WTC11 (cell line): ENCODE measurements around the gene SAMM50. TPM values are rescaled to one million over a fixed set of nuclear protein-coding genes. Genes with fewer than 3 reads are reported as not detected.
A peak's percentile ranks its signal among the peaks of the same experiment; 100 is the strongest.

Source experiments
- ATAC-seq: fragments of 200-7000 bp; cut with Tn5 transposase; 2 replicates; pipeline ENCODE4 v1.10.0; 2021; ENCODE audit warnings: mild to moderate bottlenecking, moderate library complexity
- CTCF ChIA-PET: fragments of 300-600 bp; sonication (Branson Sonifier 250); formaldehyde crosslinking; loops from one replicate; lab custom pipeline; 2021; ENCODE audit warnings: antibody characterized with exemption; lab: Charles Lee
- POLR2A ChIA-PET: fragments of 350-600 bp; sonication (Branson Sonifier 250); formaldehyde crosslinking; loops from one replicate; lab custom pipeline; 2021; ENCODE audit warnings: antibody characterized with exemption; lab: Charles Lee
- DNase-seq: peaks from one replicate; pipeline ENCODE4 v3.0.0; 2021; ENCODE audit warnings: low spot score
- H3K27ac Mint-ChIP-seq: 2 replicates; pipeline ENCODE4 v1.8.0; 2021; ENCODE audit warnings: mixed read lengths
- H3K27me3 Mint-ChIP-seq: 2 replicates; pipeline ENCODE4 v1.8.0; 2021; ENCODE audit warnings: low read depth, mild to moderate bottlenecking, moderate library complexity, mixed read lengths
- H3K36me3 Mint-ChIP-seq: 2 replicates; pipeline ENCODE4 v1.8.0; 2021; ENCODE audit warnings: mixed read lengths
- H3K4me1 Mint-ChIP-seq: 2 replicates; pipeline ENCODE4 v1.8.0; 2022; ENCODE audit warnings: mixed read lengths
- H3K4me3 Mint-ChIP-seq: 2 replicates; pipeline ENCODE4 v1.8.0; 2021; ENCODE audit warnings: mild to moderate bottlenecking, moderate library complexity, mixed read lengths
- H3K9me3 Mint-ChIP-seq: 2 replicates; pipeline ENCODE4 v1.8.0; 2021; ENCODE audit warnings: mixed read lengths
- CREB1 ChIP-seq: sonication (generic); formaldehyde crosslinking; IDR thresholded peaks from 2 replicates; pipeline ENCODE4 v1.8.0; 2023; ENCODE audit warnings: mild to moderate bottlenecking, missing genetic modification reagents
- RORB ChIP-seq: fragments of 250-450 bp; sonication (Bioruptor Pico); IDR thresholded peaks from 2 replicates; pipeline ENCODE4 v1.9.0; 2021; ENCODE audit warnings: mild to moderate bottlenecking
- SP1 ChIP-seq: sonication (generic); formaldehyde crosslinking; conservative IDR thresholded peaks from 2 replicates; pipeline ENCODE4 v1.8.1; 2022; ENCODE audit warnings: missing genetic modification reagents
- ZNF671 ChIP-seq: fragments of 250-450 bp; sonication (Bioruptor Pico); IDR thresholded peaks from 2 replicates; pipeline ENCODE4 v1.8.0; 2021; ENCODE audit warnings: mild to moderate bottlenecking
- total RNA-seq: library from RNA; stranded (reverse); gene quantifications from 3 replicates; pipeline ENCODE4 v1.2.3, GENCODE V29; 2021
- TF ChIP-seq, protein P1 (sequence below): fragments of 200-600 bp; IDR thresholded peaks from 2 replicates; pipeline ENCODE4 v1.8.0; 2022; ENCODE audit warnings: antibody characterized with exemption
- TF ChIP-seq, protein P2 (sequence below): sonication (generic); formaldehyde crosslinking; conservative IDR thresholded peaks from 2 replicates; pipeline ENCODE4 v1.8.1; 2022; ENCODE audit warnings: mild to moderate bottlenecking, missing genetic modification reagents
- TF ChIP-seq, protein P3 (sequence below): fragments of 250-450 bp; sonication (Bioruptor Pico); IDR thresholded peaks from 2 replicates; pipeline ENCODE4 v1.9.0; 2021; ENCODE audit warnings: mild to moderate bottlenecking, borderline replicate concordance
- TF ChIP-seq, protein P4 (sequence below): sonication (generic); formaldehyde crosslinking; IDR thresholded peaks from 2 replicates; pipeline ENCODE4 v1.8.1; 2022; ENCODE audit warnings: low read depth, mild to moderate bottlenecking, moderate library complexity, missing genetic modification reagents, borderline replicate concordance

SAMM50 gene
- total RNA-seq, 1 experiment from 2014 or later = 72.1 TPM

DNA sequence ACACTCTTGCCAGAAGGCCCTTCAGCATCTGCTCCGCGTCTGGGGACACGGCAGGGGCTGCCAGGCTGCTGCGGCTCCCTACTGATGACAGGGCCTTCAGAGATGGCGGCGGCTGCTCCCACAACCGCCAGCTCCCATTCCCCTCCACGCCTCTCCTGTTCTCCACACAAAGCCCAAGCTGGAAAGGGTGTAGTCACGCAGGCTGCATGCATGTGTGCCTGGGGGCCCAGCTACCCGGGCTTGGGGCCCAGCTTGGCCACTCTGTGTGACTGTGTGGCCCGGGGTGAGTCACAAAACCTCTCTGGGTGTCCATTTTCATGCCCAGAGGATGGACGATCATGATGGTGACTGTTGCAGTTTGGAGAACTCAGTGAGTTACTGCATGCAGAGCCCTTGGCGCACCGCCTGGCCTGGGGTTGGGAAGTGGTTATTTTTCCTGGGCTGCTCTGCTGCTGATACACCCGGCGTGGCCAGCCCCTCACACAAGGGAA lies 37.1 kb downstream of the SAMM50 start (continued):
- TF ChIP-seq, protein P1, sequence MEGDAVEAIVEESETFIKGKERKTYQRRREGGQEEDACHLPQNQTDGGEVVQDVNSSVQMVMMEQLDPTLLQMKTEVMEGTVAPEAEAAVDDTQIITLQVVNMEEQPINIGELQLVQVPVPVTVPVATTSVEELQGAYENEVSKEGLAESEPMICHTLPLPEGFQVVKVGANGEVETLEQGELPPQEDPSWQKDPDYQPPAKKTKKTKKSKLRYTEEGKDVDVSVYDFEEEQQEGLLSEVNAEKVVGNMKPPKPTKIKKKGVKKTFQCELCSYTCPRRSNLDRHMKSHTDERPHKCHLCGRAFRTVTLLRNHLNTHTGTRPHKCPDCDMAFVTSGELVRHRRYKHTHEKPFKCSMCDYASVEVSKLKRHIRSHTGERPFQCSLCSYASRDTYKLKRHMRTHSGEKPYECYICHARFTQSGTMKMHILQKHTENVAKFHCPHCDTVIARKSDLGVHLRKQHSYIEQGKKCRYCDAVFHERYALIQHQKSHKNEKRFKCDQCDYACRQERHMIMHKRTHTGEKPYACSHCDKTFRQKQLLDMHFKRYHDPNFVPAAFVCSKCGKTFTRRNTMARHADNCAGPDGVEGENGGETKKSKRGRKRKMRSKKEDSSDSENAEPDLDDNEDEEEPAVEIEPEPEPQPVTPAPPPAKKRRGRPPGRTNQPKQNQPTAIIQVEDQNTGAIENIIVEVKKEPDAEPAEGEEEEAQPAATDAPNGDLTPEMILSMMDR = no peak
- TF ChIP-seq, protein P2, sequence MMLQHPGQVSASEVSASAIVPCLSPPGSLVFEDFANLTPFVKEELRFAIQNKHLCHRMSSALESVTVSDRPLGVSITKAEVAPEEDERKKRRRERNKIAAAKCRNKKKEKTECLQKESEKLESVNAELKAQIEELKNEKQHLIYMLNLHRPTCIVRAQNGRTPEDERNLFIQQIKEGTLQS = no peak
- TF ChIP-seq RORB (CRISPR knock-in tag) = no peak
- TF ChIP-seq, protein P3, sequence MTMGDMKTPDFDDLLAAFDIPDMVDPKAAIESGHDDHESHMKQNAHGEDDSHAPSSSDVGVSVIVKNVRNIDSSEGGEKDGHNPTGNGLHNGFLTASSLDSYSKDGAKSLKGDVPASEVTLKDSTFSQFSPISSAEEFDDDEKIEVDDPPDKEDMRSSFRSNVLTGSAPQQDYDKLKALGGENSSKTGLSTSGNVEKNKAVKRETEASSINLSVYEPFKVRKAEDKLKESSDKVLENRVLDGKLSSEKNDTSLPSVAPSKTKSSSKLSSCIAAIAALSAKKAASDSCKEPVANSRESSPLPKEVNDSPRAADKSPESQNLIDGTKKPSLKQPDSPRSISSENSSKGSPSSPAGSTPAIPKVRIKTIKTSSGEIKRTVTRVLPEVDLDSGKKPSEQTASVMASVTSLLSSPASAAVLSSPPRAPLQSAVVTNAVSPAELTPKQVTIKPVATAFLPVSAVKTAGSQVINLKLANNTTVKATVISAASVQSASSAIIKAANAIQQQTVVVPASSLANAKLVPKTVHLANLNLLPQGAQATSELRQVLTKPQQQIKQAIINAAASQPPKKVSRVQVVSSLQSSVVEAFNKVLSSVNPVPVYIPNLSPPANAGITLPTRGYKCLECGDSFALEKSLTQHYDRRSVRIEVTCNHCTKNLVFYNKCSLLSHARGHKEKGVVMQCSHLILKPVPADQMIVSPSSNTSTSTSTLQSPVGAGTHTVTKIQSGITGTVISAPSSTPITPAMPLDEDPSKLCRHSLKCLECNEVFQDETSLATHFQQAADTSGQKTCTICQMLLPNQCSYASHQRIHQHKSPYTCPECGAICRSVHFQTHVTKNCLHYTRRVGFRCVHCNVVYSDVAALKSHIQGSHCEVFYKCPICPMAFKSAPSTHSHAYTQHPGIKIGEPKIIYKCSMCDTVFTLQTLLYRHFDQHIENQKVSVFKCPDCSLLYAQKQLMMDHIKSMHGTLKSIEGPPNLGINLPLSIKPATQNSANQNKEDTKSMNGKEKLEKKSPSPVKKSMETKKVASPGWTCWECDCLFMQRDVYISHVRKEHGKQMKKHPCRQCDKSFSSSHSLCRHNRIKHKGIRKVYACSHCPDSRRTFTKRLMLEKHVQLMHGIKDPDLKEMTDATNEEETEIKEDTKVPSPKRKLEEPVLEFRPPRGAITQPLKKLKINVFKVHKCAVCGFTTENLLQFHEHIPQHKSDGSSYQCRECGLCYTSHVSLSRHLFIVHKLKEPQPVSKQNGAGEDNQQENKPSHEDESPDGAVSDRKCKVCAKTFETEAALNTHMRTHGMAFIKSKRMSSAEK (CRISPR knock-in tag) = no peak

DNA sequence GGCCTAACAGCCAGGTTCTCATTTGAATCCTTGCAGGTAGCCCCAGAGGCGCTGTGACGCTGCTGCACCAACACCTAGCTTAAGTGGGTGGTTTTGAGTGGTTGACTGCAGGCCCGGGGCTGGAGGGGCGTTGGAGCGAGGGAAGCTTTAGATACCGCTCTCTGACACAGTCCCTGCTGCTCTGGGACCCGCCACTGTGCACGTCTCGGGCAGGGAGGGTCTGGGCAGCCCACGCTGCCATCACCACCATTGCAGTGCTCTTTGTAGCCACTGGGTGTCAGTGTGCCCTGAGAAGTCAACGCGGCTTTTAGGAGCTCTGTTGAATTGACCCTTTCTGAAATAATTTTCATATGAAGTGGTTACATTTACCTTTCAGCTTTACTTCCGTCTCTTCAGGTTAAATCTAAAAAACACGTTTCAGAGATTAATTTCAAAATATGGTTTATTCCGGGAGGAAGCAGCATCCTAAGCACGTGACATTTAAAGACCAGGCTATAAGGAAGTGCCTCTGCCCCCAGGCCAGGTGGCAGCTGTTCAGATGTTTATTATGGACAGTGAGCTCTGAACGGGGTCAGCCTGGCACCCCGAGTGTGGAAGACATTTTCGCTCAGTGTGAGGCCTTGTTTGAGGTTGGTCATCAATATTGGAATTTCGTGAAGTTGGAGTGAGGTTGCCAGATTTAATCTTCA lies 38.0 kb downstream of the SAMM50 start:
- ChIA-PET POLR2A (interaction anchor here (0.5 kb wide), 2 partner anchors 59 to 95 kb away, joined by 3 to 4 read pairs; no protein-coding TSS in a partner anchor), CTCF (interaction anchor here (0.5 to 3.1 kb wide), 89 partner anchors 9 to 763 kb away, joined by 3 to 80 read pairs (median 4); partner anchors contain the start of genes PARVB and SAMM50)
- Mint-ChIP-seq H3K36me3 (peaks cover 68% of the 10 kb centered on the region), H3K4me3 (no peak overlapping the region), H3K27me3 (no peaks in the 10 kb centered on the region), H3K27ac (no peak overlapping the region), H3K4me1 (no peaks in the 10 kb centered on the region), H3K9me3 (no peaks in the 10 kb centered on the region)
- no peak for TF ChIP-seq RORB (CRISPR knock-in tag)
- TF ChIP-seq, protein P1 = peak; percentile 93
- ATAC-seq (peak; percentile 97), DNase-seq (peak; percentile 78)

DNA sequence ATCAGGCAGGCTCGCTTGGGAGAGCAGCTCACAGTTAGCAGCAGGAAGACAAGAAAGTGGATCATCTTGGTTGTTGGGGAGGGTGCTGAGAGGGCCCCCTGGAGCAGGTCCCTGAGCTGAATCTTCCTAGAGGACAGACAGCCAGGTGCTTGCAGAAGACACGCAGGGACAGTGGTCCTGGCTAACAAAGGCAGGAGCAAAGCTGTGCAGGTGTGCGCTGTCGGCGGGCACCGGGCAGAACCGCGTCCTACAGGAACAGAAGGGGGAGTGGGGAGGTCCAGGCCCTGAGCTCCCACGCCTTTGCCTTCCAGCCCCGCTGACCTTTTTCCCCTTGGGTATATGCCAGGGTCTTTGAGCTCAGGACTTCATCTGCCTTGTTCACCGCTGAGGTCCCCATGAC lies 38.8 kb downstream of the SAMM50 start:
- ATAC-seq (no peak), DNase-seq (no peak)
- no peak overlapping the region for H3K4me3 Mint-ChIP-seq
- TF ChIP-seq, protein P4, sequence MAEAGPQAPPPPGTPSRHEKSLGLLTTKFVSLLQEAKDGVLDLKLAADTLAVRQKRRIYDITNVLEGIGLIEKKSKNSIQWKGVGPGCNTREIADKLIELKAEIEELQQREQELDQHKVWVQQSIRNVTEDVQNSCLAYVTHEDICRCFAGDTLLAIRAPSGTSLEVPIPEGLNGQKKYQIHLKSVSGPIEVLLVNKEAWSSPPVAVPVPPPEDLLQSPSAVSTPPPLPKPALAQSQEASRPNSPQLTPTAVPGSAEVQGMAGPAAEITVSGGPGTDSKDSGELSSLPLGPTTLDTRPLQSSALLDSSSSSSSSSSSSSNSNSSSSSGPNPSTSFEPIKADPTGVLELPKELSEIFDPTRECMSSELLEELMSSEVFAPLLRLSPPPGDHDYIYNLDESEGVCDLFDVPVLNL (CRISPR knock-in tag) = no peak
- TF ChIP-seq CREB1 (CRISPR knock-in tag) = no peak
- TF ChIP-seq SP1 (CRISPR knock-in tag) = no peak
- no peak for TF ChIP-seq ZNF671
- ChIA-PET POLR2A (no interaction called here), CTCF (interaction anchor here (0.7 to 3.1 kb wide), 38 partner anchors 9 to 632 kb away, joined by 3 to 80 read pairs (median 6); partner anchors contain the start of gene PARVB)
- peaks cover 71% of the 10 kb centered on the region for H3K36me3 Mint-ChIP-seq
- no peaks in the 10 kb centered on the region for H3K27me3 Mint-ChIP-seq
- no peaks in the 10 kb centered on the region for H3K4me1 Mint-ChIP-seq
- H3K9me3 Mint-ChIP-seq = no peaks in the 10 kb centered on the region
- H3K27ac Mint-ChIP-seq = no peak overlapping the region
